Activated naive CD8-positive, alpha-beta T cell treated with anti-CD3 and anti-CD28 coated beads, Interleukin-2, amount 50 U/mL, for 24 hours (primary cell): ENCODE data around the gene SEMA4D.
A peak's percentile ranks its signal among the peaks of the same experiment; 100 is the strongest.

Experiments
- ATAC-seq: fragments of 150-1000 bp; cut with Tn5 transposase; one replicate; pipeline ENCODE4 v1.10.0; 2021
- DNase-seq: peaks from one replicate; pipeline ENCODE4 v3.0.0; 2021
- H3K27ac Mint-ChIP-seq: one replicate; pipeline ENCODE4 v1.8.0; 2021; ENCODE audit warnings: mild to moderate bottlenecking, mixed read lengths
- H3K27me3 Mint-ChIP-seq: one replicate; pipeline ENCODE4 v1.8.0; 2021; ENCODE audit warnings: mixed read lengths
- H3K36me3 Mint-ChIP-seq: one replicate; pipeline ENCODE4 v1.8.0; 2021; ENCODE audit warnings: low read depth, mixed read lengths
- H3K4me1 Mint-ChIP-seq: one replicate; pipeline ENCODE4 v1.8.0; 2021; ENCODE audit warnings: mixed read lengths
- H3K4me3 Mint-ChIP-seq: one replicate; pipeline ENCODE4 v1.8.0; 2021; ENCODE audit warnings: mild to moderate bottlenecking, moderate library complexity, mixed read lengths
- H3K9me3 Mint-ChIP-seq: one replicate; pipeline ENCODE4 v1.8.0; 2021; ENCODE audit warnings: mixed read lengths

SEMA4D gene

DNA sequence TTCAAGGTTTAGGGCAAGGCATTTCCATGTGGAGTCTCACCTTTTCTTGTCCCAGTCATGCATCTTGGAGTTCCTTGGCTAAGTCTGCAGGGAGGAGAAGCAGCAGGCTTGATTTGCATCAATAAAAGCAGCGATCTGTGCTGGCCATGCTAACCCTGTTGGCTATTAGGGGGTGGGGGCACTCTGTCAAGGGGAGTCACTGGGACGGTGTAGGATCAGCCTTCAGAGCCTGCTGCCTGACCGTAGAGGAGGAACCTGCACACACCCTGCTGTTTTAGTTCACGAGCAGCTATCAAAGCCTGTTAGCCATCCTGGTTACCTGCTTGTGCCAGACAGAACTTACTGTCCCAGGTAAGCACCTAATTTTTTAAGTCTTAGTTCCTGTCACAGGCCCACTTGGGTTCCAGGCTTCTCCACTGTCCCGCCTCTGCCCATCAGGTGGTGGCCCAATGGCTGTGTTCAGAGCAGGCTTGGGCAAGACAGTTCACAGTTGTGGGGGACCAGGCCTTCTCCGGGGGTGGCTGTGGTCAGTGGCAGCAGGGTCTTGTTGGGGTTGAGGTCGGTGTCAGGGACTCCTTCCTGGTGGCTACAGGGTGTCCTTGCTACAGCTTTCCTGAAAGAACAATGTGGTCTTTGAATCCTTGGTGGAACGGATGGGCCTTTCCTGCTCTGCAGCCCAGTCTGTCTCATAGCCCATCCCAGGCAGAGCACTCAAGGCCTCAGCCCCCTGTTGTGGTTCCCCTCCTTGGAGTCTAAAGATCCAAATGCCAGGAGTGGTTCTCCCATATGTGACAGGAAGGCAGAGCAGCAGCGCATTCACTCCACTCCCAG is 135.9 kb downstream of the SEMA4D start:
- H3K27me3 Mint-ChIP-seq: no peaks in the 10 kb centered on the region
- no peaks in the 10 kb centered on the region for H3K9me3 Mint-ChIP-seq
- H3K4me1 Mint-ChIP-seq: peaks cover 11% of the 10 kb centered on the region
- ATAC-seq (no peak), DNase-seq (no peak)
- no peak overlapping the region for H3K27ac Mint-ChIP-seq
- H3K4me3 Mint-ChIP-seq: no peak overlapping the region
- peaks cover 33% of the 10 kb centered on the region for H3K36me3 Mint-ChIP-seq

DNA sequence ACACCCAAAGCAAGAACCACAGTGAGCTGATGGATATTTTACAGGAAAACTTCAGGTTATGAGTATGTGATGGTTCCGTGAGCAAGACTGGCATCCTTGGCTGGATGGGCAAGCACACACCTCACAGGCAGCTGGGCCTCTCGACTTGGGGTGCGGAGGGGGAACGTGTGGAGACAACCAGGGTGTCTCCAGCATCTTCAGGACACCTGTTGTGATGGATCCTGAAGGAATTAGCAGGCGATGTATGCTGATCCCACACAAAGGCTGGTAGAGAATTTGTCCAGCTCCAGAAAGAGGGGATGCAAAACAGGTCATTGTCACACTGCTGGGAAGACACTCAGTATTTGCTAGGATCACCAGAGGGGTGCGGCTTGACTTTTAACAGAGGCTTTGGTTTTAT is 136.9 kb downstream of the SEMA4D start:
- Mint-ChIP-seq H3K4me3 (no peak overlapping the region), H3K27me3 (no peaks in the 10 kb centered on the region)
- ATAC-seq: no peak

DNA sequence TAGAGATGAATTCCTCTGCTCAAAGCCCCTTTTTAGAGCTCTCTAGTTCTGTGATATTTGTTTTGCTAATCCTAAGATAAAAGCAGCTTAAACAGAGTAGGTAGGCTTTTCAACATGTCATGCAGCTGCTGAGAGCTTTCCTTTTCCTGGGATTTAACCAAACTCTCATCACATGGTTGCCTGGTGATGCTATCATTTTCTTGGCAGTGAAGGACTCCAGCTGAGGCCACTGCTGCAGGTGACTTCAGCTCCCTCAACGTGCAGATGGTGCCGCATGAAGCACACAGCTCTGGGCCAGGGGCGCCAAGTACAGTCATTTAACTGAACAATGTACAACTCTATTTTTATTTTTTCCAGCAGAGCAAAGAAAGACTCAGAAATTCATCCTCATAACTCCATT is 137.4 kb downstream of the SEMA4D start:
- ATAC-seq (no peak), DNase-seq (no peak)
- H3K36me3 Mint-ChIP-seq: peaks cover 43% of the 10 kb centered on the region
- H3K27me3 Mint-ChIP-seq: no peaks in the 10 kb centered on the region
- no peak overlapping the region for H3K4me3 Mint-ChIP-seq
- H3K27ac Mint-ChIP-seq: peak overlapping the region; percentile 11
- H3K4me1 Mint-ChIP-seq: peaks cover 7% of the 10 kb centered on the region
- H3K9me3 Mint-ChIP-seq: no peaks in the 10 kb centered on the region

More for the DNA sequence above, 136.9 kb downstream of the SEMA4D start:
- DNase-seq: no peak
- peaks cover 7% of the 10 kb centered on the region for H3K4me1 Mint-ChIP-seq
- peaks cover 41% of the 10 kb centered on the region for H3K36me3 Mint-ChIP-seq
- no peaks in the 10 kb centered on the region for H3K9me3 Mint-ChIP-seq
- no peak overlapping the region for H3K27ac Mint-ChIP-seq

DNA sequence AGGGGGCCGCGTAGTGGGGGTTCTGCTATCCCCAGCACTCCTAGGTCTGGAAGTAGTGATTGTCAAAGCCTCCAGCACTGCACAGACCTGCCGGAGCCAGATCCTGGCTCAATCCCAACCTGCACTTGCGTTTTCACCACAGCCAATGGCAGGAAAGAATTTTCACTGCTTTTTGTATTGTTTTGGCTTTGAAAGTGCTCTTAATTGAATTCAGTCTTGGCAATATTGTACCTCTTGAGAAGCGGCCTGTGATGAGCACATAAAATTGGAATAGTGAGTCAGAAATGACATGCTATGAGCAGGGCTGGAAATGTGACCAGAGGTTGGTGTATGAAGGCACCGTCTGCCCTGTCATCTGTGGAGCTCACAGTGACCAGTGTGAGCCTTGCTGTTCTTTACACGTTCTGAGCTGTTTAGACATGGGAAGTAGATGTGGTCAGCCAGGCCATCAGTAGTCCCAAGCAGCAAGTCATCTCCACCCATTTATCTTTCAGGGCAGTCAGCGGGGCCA is 138.1 kb downstream of the SEMA4D start:
- Mint-ChIP-seq H3K4me1 (peaks cover 7% of the 10 kb centered on the region), H3K27ac (peak overlapping the region; percentile 55), H3K4me3 (no peak overlapping the region), H3K27me3 (no peaks in the 10 kb centered on the region), H3K9me3 (no peaks in the 10 kb centered on the region), H3K36me3 (peaks cover 49% of the 10 kb centered on the region)
- DNase-seq (no peak), ATAC-seq (no peak)

DNA sequence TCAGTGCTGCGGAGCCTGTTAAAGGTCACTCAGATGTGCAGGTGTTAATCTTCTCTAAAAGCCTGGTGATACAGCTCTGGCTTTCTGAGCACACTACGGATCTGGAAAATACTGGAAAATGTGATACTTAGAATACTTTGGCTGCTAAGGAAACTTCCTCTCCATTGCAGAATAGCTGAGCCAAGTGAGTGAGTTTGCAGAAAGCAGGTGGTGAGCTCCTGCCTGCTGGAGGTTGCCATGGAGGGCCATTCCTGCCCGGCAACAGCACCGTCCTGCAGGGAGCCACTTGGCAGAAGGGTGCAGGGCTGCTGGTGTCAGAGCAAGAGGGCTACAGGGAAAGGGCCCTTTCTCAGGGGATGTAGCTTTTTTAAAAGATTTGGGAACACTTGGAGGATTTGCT is 138.9 kb downstream of the SEMA4D start:
- Mint-ChIP-seq H3K4me3 (no peak overlapping the region), H3K4me1 (peaks cover 7% of the 10 kb centered on the region), H3K36me3 (peaks cover 54% of the 10 kb centered on the region), H3K27ac (peak overlapping the region; percentile 55), H3K27me3 (no peaks in the 10 kb centered on the region), H3K9me3 (no peaks in the 10 kb centered on the region)
- no peak for DNase-seq
- no peak for ATAC-seq

DNA sequence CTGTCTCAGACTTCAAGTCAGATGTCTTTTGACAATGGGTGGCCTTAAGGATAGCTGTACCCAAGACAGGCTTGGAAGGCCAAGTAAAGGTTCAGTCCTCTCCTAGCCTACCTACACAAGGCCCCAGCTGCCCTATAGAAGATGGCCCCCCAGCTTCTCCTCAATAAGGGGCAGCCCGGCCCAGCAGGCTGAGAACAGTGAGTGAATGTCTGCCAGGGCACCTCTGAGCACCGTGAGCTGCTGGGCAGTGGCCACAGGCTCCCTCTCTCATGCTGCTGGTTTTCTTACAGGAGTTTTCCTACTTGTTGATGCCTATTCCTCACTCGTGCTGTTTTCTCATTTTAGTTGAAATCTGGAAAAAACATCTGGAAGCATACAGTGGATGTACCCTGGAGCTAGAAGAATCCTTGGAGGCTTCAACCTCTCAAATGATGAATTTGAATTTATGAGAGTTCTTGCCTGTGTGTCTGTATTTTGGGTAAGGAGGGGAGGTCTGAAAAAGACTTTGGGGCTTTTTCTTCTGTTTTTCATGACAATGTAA is 139.5 kb downstream of the SEMA4D start:
- peaks cover 59% of the 10 kb centered on the region for H3K36me3 Mint-ChIP-seq
- peak; percentile 31 for ATAC-seq

DNA sequence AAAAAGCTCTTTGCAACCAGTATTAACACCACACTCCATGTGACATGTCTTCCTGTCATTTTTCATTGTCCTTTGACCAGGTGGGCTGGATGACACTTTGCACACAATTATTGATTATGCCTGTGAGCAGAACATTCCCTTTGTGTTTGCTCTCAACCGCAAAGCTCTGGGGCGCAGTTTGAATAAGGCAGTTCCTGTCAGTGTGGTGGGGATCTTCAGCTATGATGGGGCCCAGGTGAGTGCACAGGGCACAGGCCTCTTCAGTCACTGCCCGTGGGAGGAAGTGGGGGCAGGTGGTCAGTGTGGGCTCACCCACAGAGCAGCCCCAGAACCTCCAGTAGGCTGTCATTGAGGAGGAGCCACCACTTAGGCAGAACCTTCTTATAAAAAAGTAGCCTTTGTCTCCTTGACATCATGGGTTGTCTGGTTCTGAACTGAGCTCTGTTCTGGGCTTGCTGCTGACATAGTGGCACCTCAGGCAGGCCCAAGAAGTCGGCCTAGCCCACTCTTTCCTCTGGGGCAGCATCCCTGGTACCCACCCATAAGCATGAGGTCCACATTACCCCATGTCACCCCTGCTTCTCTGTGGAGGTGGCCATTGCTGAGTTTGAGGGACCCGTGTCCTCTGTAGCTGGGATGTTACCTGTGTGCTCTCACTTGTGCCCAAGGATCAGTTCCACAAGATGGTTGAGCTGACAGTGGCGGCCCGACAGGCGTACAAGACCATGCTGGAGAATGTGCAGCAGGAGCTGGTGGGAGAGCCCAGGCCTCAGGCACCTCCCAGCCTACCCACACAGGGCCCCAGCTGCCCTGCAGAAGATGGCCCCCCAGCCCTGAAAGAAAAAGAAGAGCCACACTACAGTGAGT is 140.3 kb downstream of the SEMA4D start:
- Mint-ChIP-seq H3K9me3 (no peaks in the 10 kb centered on the region), H3K27ac (peak overlapping the region; percentile 70), H3K4me1 (peaks cover 10% of the 10 kb centered on the region), H3K27me3 (no peaks in the 10 kb centered on the region), H3K36me3 (peaks cover 59% of the 10 kb centered on the region), H3K4me3 (no peak overlapping the region)
- DNase-seq: no peak
- no peak for ATAC-seq

More for the DNA sequence above, 139.5 kb downstream of the SEMA4D start:
- no peaks in the 10 kb centered on the region for H3K27me3 Mint-ChIP-seq
- H3K4me3 Mint-ChIP-seq: no peak overlapping the region
- H3K4me1 Mint-ChIP-seq: peaks cover 7% of the 10 kb centered on the region
- no peaks in the 10 kb centered on the region for H3K9me3 Mint-ChIP-seq
- no peak for DNase-seq
- H3K27ac Mint-ChIP-seq: peak overlapping the region; percentile 55

DNA sequence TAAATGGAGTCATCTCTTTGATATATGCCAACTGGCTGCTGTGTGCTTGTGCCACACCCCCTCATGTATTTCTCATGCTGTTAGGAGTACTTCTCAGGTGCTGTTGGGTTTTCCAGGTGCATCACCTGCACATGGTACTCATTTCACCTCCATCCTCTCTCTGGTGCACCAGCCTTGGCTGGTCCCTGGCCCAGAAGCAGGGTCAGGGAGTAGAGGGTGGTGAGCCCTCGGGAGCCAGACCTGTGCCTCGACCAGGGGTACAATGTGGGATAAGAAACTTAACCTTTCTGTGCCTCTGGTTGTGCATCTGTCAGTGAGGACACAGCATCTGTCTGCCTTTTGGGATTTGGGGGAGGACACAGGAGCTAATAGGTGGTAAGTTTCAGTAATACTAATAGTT is 141.1 kb downstream of the SEMA4D start:
- Mint-ChIP-seq H3K36me3 (peaks cover 67% of the 10 kb centered on the region), H3K27me3 (no peaks in the 10 kb centered on the region), H3K4me3 (no peak overlapping the region), H3K9me3 (no peaks in the 10 kb centered on the region), H3K4me1 (peaks cover 18% of the 10 kb centered on the region), H3K27ac (no peak overlapping the region)
- no peak for ATAC-seq
- DNase-seq: no peak

DNA sequence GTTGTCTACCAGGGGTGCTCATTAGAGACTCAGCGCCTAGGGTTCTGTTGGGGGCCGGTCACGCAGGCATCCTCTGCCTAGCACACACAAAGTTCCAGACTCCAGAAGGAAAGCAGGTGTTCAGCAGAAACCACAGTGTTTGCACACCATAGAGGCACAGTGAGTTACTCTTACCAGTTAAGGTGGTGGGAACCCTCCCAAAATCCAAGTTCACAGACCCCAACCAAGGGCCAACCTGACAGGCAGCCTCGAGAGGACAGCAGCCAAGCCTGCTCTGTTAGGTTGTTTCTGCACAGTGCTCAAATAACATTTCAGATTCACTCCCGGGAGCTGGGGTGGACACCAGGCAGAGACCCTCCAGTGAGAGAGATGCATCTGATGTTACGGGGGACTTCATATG is 143.4 kb downstream of the SEMA4D start:
- ATAC-seq (no peak), DNase-seq (no peak)
- no peaks in the 10 kb centered on the region for H3K27me3 Mint-ChIP-seq
- no peak overlapping the region for H3K27ac Mint-ChIP-seq
- peaks cover 65% of the 10 kb centered on the region for H3K36me3 Mint-ChIP-seq
- H3K4me1 Mint-ChIP-seq: peaks cover 22% of the 10 kb centered on the region
- no peaks in the 10 kb centered on the region for H3K9me3 Mint-ChIP-seq
- no peak overlapping the region for H3K4me3 Mint-ChIP-seq

DNA sequence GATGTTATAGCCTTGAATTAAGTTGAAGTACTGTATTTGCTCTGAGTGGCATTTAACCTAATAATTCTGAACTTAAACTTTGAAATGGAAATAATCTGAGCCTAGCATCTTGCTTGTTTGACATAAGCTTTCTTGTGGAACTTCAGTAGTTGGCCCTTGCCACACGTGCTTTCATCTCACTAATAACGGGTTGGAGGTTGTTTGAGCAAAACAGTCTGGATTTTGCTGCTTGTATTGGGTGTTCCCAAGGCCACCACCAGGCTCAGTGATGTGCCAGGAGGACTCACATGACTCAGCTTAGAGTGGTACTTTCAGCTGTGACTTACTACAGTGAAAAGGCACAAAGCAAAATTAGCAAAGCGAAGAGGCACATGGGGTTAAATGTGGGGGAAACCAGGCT is 143.9 kb downstream of the SEMA4D start:
- H3K36me3 Mint-ChIP-seq: peaks cover 67% of the 10 kb centered on the region
- no peak for DNase-seq
- peaks cover 22% of the 10 kb centered on the region for H3K4me1 Mint-ChIP-seq
- ATAC-seq: no peak
- no peak overlapping the region for H3K4me3 Mint-ChIP-seq
- H3K27me3 Mint-ChIP-seq: no peaks in the 10 kb centered on the region
- H3K9me3 Mint-ChIP-seq: no peaks in the 10 kb centered on the region
- peak overlapping the region; percentile 64 for H3K27ac Mint-ChIP-seq

DNA sequence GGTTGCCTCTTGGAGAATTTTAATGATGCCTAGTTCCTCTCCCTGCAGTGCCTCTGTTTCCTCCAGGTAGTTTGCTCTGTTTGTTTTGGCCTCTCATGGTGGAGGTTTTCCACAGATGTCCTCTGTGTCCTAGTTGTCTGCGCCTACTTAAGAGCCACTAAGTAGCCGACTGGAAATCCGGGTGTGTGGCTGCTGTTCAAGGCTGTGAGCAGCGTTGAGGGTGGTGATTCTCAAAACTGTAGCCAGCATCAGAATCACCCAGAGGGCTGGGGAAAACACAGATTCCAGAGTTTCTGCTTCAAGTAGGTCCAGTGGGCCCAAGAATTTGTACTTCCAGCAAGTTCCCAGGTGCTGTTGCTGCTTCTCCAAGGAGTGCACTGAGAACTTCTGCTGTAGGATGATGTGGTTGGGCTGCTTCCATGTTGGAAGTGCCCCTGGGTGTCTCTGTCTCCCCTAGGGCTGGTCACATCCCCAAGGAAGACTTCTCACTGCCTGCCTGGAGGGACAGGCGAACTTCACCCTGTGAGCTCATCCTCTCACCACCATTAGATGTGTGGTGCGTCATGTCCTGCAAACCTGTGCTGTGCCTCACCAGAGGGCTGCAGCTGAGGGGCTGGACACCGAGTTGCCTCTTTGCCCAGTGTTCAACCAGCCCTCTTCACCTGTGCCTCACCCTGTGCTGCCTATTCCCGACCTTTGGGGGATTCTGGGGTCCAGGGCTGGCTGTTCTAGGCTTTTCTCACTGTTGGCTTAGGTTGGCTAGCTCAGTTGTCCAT is 144.9 kb downstream of the SEMA4D start:
- Mint-ChIP-seq H3K27me3 (no peaks in the 10 kb centered on the region), H3K27ac (peak overlapping the region; percentile 45), H3K4me3 (no peak overlapping the region), H3K36me3 (peaks cover 69% of the 10 kb centered on the region), H3K9me3 (no peaks in the 10 kb centered on the region), H3K4me1 (peaks cover 22% of the 10 kb centered on the region)
- DNase-seq: no peak
- no peak for ATAC-seq

DNA sequence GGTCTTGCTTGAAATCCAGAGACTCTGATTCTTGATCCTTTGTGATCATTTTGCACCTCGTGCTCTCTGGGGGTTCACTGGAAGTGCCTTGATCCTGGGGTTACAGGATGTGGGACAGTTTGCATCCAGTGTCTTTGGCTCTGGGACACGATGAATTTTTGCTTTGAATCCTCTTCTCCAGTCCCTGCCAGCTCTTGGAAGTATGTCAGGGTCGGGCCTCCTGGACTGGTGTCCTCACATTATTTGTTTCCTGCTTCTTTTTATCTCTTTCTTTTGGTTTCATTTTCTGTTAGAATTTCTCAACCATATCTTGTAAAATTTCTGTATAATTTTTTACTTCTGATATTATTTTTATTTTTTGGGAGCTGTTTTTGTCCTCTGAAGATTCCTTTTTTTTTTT is 145.5 kb downstream of the SEMA4D start:
- H3K9me3 Mint-ChIP-seq: no peaks in the 10 kb centered on the region
- DNase-seq (no peak), ATAC-seq (no peak)
- no peaks in the 10 kb centered on the region for H3K27me3 Mint-ChIP-seq
- H3K4me1 Mint-ChIP-seq: peaks cover 22% of the 10 kb centered on the region
- H3K36me3 Mint-ChIP-seq: peaks cover 73% of the 10 kb centered on the region
- H3K4me3 Mint-ChIP-seq: no peak overlapping the region
- peak overlapping the region; percentile 45 for H3K27ac Mint-ChIP-seq

DNA sequence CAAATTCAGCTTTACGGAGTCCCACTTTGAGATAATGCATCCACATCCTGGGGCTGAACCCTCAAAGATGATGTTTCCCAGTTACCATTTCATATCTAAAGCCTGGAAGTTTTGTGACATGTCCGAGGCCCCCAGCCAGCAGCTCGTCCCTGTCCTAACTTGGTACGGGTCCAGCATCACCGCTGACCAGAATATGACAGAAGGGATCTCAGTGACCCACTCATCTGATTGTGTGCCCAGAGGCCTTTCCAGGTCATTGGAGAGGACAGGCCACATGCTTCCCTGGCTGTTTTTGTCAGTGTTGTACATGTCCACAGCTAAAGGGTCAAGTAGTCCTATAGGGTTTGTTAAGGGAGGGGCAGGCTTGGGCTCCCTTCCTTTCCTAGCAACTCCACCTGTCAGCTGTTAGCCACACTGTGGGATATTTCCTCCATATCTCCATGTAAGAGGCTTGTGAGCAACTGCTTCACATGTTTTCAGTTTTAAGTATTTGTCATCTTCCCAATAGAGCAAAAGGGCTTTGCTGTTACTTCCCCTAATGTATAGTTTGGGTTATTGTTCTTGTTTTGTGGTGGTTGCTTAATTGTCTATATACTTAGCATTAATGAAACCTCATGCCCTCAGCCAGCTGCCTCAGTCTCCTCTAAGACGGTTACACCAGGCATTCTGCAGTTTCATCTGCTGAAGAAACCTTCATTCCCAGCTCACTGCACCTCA is 146.2 kb downstream of the SEMA4D start:
- ATAC-seq (no peak), DNase-seq (no peak)
- no peaks in the 10 kb centered on the region for H3K9me3 Mint-ChIP-seq
- H3K4me3 Mint-ChIP-seq: no peak overlapping the region
- H3K27me3 Mint-ChIP-seq: no peaks in the 10 kb centered on the region
- peaks cover 22% of the 10 kb centered on the region for H3K4me1 Mint-ChIP-seq
- peak overlapping the region; percentile 27 for H3K27ac Mint-ChIP-seq
- peaks cover 76% of the 10 kb centered on the region for H3K36me3 Mint-ChIP-seq
